ENCODE results near the gene SLC25A42. TPM values are rescaled to one million over a fixed set of nuclear protein-coding genes. Genes with fewer than 3 reads are reported as not detected.

Gene SLC25A42
- total and polyA plus RNA-seq, 2 of the 4 experiments (the other 2 are of a cell fraction) = 2.0 to 9.9 TPM

- Histone ChIP-seq H3K4me3 (ENCODE audit: insufficient read depth, low read depth, low read length) (no peak overlapping the region), H2BK20ac (ENCODE audit: low read depth, low read length) (no peak overlapping the region), H2AK9ac (replicated peaks; ENCODE audit: low read depth, low read length, poor library complexity) (no peak overlapping the region), H2AFZ (replicated peaks; ENCODE audit: low read length, poor library complexity) (no peak overlapping the region), H3K79me1 (ENCODE audit: low read depth in 1 of 2, low read length in 2 of 2) (peaks cover 48 to 79% of the 10 kb centered on the region in 2 experiments), H2BK15ac (ENCODE audit: low read depth, low read length) (no peak overlapping the region), H4K20me1 (ENCODE audit: insufficient read depth, low read length) (peaks cover 42% of the 10 kb centered on the region), H2BK5ac (ENCODE audit: low read depth, low read length, poor library complexity, severe bottlenecking) (no peak overlapping the region), H3K9me3 (ENCODE audit: control insufficient read depth, insufficient read depth, low read length) (no peaks in the 10 kb centered on the region), H3K4ac (ENCODE audit: low read depth, low read length) (no peak overlapping the region), H3K4me2 (ENCODE audit: low read depth, low read length) (no peak overlapping the region), H4K8ac (ENCODE audit: low read depth in 2 of 2, low read length in 2 of 2) (no peak overlapping the region), H3K9ac (ENCODE audit: low read depth, low read length) (no peak overlapping the region), H3K56ac (ENCODE audit: extremely low read depth, insufficient read depth, low read length) (no peak overlapping the region), H4K91ac (ENCODE audit: insufficient read depth, low read depth, low read length) (no peak overlapping the region), H3K36me3 (ENCODE audit: control insufficient read depth, insufficient read depth, low read length) (peaks cover 57% of the 10 kb centered on the region), H2AK5ac (ENCODE audit: low read depth, low read length) (no peak overlapping the region), H3K27me3 (ENCODE audit: control insufficient read depth, insufficient read depth, low read length) (no peaks in the 10 kb centered on the region), H3K23ac (ENCODE audit: low read depth, low read length) (no peak overlapping the region), H3K9me1 (ENCODE audit: insufficient read depth, low read length) (no peaks in the 10 kb centered on the region), H3K14ac (replicated peaks; ENCODE audit: low read depth, low read length) (no peak overlapping the region), H3K4me1 (ENCODE audit: control insufficient read depth, insufficient read depth, low read length) (peaks cover 2% of the 10 kb centered on the region; the same call in 1 of the 2 replicates), H4K5ac (ENCODE audit: low read depth, low read length) (no peak overlapping the region), H2BK120ac (ENCODE audit: low read depth, low read length) (no peak overlapping the region), H3K27ac (ENCODE audit: insufficient read depth, low read length) (no peak overlapping the region), H3K18ac (ENCODE audit: low read depth, low read length) (no peak overlapping the region)
- no peak for TF ChIP-seq MAZ (IDR thresholded peaks at IDR 0.05; ENCODE audit: borderline replicate concordance, low read depth, low read length)
- TF ChIP-seq CHD1 (IDR thresholded peaks at IDR 0.05; ENCODE audit: low read depth, low read length) = no peak
- TF ChIP-seq NFE2L2 (IDR thresholded peaks at IDR 0.05; ENCODE audit: low read depth, low read length) = no peak
- no peak for TF ChIP-seq MXI1 (IDR thresholded peaks at IDR 0.05; ENCODE audit: borderline replicate concordance, low read depth, low read length)
- TF ChIP-seq CEBPB (IDR thresholded peaks at IDR 0.05; ENCODE audit: low read depth, low read length) = no peak
- TF ChIP-seq ELK1 (IDR thresholded peaks at IDR 0.05; ENCODE audit: borderline replicate concordance, low read depth, low read length) = no peak
- no peak for TF ChIP-seq MAFK (IDR thresholded peaks at IDR 0.05; ENCODE audit: low read depth, low read length)
- no peak for TF ChIP-seq POLR2A (IDR thresholded peaks at IDR 0.05; ENCODE audit: low read depth, low read length)
- no peak for TF ChIP-seq RFX5 (IDR thresholded peaks at IDR 0.05; ENCODE audit: low read depth, low read length)
- TF ChIP-seq BHLHE40 (IDR thresholded peaks at IDR 0.05; ENCODE audit: low read depth, low read length) = no peak
- no peak for TF ChIP-seq CTCF (conservative IDR thresholded peaks at IDR 0.05; ENCODE audit: low read depth, low read length)
- no peak for TF ChIP-seq SMC3 (IDR thresholded peaks at IDR 0.05; ENCODE audit: low read depth, low read length)
- TF ChIP-seq FOS (IDR thresholded peaks at IDR 0.05; ENCODE audit: low read depth, low read length) = no peak
- no peak for TF ChIP-seq RCOR1 (IDR thresholded peaks at IDR 0.05; ENCODE audit: insufficient replicate concordance, low read length)
- no peak for TF ChIP-seq USF2 (IDR thresholded peaks at IDR 0.05; ENCODE audit: low read depth, low read length)
- no peak for TF ChIP-seq RAD21 (IDR thresholded peaks at IDR 0.05; ENCODE audit: low read length)
- intact Hi-C loops (cut with micrococcal nuclease) (no loop called here), in situ Hi-C loops (cut with MboI; ENCODE audit: low sequenced_read_pairs) (no loop called here), dilution Hi-C loops (cut with HindIII; ENCODE audit: low sequenced_read_pairs, unreplicated experiment) (no loop called here)
- no TSS peak for BruUV-seq (replicated peaks)
- 80% methylated on average over 1 of the region's 4 CpGs; no CpG with 5 or more reads in 1 of the 2 experiments for WGBS, 2 experiments (ENCODE audit: extremely low coverage in 2 of 2, insufficient read length in 1 of 2)
- ChIA-PET POLR2A (ENCODE audit: unreplicated experiment) (no interaction called here), CTCF (no interaction called here)
- DNase-seq (no peak), ATAC-seq (ENCODE audit: low read depth) (no peak)
Observed at GRCh38 chr19:19027228-19027627, 36.6 kb upstream of the SLC25A42 start.
